ENCODE results near the gene CHRNA4. TPM values are rescaled to one million over a fixed set of nuclear protein-coding genes. Genes with fewer than 3 reads are reported as not detected.

The CHRNA4 gene
- total RNA-seq, 3 donors from 2014 or later = not detected

DNA sequence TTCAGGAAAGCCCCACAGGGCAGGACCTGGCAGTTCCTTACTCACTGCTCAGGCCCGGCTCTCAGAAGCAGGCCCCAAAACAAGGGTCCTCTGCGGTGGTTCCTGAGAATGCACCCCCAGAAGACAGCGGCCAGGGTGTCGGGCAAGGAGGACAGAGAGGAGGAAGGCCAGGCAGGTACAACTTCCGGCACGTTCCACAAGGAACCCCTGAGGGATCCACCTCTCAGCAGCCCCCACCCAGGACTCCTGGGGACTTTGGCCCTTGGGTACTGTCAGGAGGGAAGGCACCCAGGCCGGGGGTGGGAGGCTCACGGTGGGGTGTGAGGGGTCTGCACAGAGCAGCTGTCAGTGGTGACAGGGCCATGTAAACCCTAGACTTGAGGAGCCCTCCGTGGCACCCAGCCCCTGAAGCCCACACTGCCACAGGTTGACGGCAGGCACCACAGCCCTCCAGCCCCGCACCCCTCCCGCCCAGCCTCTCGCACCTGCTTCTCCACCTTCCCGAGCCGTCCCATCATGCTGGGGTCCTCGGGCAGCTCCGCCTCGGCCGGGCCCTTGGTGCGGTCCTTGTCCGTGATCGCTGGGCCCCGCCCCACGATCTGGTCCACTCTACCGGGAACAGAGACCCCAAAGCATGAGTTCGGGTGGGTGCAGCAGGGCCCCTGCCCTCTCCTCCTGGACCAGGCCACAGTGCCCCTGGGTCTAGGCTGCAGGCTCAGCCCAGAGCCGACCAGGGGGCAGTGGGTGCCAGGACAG, 47.0 kb upstream of the CHRNA4 start:
- Histone ChIP-seq H3K36me3 (no peaks in the 10 kb centered on the region), H3K9me3 (no peaks in the 10 kb centered on the region), H3K4me1 (no peaks in the 10 kb centered on the region), H3K4me3 (no peak overlapping the region), H3K27me3 (peaks cover 0 to 48% of the 10 kb centered on the region in 2 donors), H3K27ac (no peak overlapping the region)
- intact Hi-C loops (cut with DNase I; ENCODE audit: low total_unique reads) = loop anchor here (5.0 kb wide), 1 partner anchor 631 kb away; no protein-coding TSS in a partner anchor
- no peak for DNase-seq (ENCODE audit: low spot score in 2 of 2)
- TF ChIP-seq, protein P1, sequence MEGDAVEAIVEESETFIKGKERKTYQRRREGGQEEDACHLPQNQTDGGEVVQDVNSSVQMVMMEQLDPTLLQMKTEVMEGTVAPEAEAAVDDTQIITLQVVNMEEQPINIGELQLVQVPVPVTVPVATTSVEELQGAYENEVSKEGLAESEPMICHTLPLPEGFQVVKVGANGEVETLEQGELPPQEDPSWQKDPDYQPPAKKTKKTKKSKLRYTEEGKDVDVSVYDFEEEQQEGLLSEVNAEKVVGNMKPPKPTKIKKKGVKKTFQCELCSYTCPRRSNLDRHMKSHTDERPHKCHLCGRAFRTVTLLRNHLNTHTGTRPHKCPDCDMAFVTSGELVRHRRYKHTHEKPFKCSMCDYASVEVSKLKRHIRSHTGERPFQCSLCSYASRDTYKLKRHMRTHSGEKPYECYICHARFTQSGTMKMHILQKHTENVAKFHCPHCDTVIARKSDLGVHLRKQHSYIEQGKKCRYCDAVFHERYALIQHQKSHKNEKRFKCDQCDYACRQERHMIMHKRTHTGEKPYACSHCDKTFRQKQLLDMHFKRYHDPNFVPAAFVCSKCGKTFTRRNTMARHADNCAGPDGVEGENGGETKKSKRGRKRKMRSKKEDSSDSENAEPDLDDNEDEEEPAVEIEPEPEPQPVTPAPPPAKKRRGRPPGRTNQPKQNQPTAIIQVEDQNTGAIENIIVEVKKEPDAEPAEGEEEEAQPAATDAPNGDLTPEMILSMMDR (IDR thresholded peaks at IDR 0.05) = no peak
- no peak for TF ChIP-seq POLR2AphosphoS5 (IDR thresholded peaks at IDR 0.05)
- TF ChIP-seq POLR2A (IDR thresholded peaks at IDR 0.05) = no peak

DNA sequence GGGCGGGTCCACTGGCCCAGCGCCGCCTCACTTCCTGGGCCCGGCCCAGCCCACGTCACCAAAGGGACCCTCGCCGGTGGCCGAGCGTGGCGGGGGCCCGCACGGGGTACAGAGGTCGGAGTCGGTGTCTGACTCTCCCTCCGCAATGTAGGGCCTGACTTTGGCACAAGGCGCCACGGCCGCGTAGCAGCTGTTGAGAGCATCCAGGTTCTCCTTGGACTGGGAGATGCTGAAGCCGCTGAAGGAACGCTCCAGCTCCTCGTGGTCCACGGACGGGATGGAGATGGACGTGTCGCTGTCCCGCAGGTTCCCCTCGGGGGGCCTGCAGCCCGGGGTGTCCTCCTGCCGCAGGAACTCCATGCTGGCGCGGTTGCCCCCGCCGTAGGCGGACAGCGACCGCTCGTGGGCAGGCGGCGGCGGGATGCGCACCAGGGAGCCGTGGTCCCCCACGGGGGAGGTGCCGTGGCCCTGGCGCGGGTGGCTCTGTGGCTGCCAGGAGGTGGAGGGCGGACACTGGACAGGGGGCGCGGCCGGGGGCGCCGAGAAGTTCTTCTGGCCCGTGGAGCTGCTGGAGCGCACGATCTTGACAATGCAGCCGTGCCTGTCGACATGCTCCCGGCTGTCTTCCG, 45.6 kb upstream of the CHRNA4 start:
- no peak for DNase-seq (ENCODE audit: low spot score in 2 of 2)
- intact Hi-C loops (cut with DNase I; ENCODE audit: low total_unique reads) = loop anchor here (5.0 kb wide), 1 partner anchor 629 kb away; no protein-coding TSS in a partner anchor
- no peak for TF ChIP-seq POLR2AphosphoS5 (IDR thresholded peaks at IDR 0.05)
- TF ChIP-seq, protein P1 (IDR thresholded peaks at IDR 0.05) = no peak
- no peak for TF ChIP-seq POLR2A (IDR thresholded peaks at IDR 0.05)
- Histone ChIP-seq H3K27ac (no peak overlapping the region), H3K27me3 (peaks cover 0 to 49% of the 10 kb centered on the region in 2 donors), H3K4me1 (no peaks in the 10 kb centered on the region), H3K9me3 (no peaks in the 10 kb centered on the region), H3K36me3 (no peaks in the 10 kb centered on the region), H3K4me3 (no peak overlapping the region)

DNA sequence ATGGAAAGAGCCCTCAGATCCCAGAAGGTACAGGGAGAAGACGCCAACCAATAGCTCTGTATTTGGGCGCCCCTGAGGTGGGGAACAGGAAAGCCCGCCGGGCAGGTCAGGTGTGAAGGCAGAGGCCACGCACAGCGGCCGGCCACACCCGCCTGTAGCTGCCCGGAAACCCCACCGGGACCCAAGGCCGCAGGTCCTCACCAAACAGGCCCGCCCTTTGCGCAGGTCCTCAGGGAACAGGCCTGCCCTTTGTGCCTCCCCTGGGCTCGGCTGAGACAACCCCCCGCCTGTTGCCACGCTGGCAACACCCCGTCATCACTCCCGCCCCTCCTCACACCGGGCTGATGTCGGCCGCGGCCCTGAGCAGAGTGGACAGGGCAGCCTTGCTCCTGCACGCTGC, 44.9 kb upstream of the CHRNA4 start:
- no peaks in the 10 kb centered on the region for H3K4me1 ChIP-seq
- no peaks in the 10 kb centered on the region for H3K36me3 ChIP-seq
- no peaks in the 10 kb centered on the region for H3K9me3 ChIP-seq
- no peak overlapping the region for H3K27ac ChIP-seq
- TF ChIP-seq POLR2A (IDR thresholded peaks at IDR 0.05) (no peak), POLR2AphosphoS5 (IDR thresholded peaks at IDR 0.05) (no peak)
- TF ChIP-seq, protein P1 (IDR thresholded peaks at IDR 0.05) = no peak
- no peak for DNase-seq (ENCODE audit: low spot score in 2 of 2)
- no peak overlapping the region for H3K4me3 ChIP-seq
- H3K27me3 ChIP-seq = peaks cover 0 to 49% of the 10 kb centered on the region in 2 donors
- intact Hi-C loops (cut with DNase I; ENCODE audit: low total_unique reads) = loop anchor here (5.0 kb wide), 1 partner anchor 629 kb away; no protein-coding TSS in a partner anchor

DNA sequence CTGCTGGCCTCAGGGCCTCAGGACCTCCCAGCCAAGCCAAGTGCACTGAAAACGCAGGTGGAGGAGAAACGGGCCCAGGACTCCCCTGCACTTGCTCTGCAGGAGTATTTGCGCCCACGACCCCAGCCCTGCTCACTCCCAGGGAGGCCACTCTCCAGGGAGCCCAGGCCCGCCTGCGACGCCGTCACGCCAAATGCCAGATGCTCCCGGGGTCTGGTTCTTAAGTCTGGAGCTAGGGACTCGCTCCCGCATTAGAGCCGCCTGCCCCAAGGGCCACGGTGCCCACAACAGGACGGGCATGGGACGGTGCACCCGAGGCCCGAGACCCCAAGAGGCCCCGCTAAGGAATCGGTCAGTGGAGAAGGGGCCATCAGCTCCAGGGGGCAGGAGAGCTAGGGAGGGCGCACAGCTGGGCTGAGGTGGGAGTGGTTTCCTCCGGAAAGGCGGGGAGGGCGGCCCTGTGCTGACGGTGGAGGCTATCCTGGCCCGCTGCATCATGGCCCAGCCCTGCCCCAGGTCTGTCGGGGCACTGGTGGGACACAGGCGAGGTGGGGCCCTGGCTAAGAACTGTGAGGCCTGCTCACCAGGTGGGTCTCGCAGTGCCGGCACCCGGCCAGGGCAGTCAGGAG, 44.1 kb upstream of the CHRNA4 start:
- Histone ChIP-seq H3K9me3 (no peaks in the 10 kb centered on the region), H3K36me3 (no peaks in the 10 kb centered on the region), H3K27me3 (peaks cover 0 to 51% of the 10 kb centered on the region in 2 donors), H3K27ac (no peak overlapping the region), H3K4me1 (no peaks in the 10 kb centered on the region), H3K4me3 (no peak overlapping the region)
- intact Hi-C loops (cut with DNase I; ENCODE audit: low total_unique reads) = loop anchor here (5.0 kb wide), 1 partner anchor 628 kb away; no protein-coding TSS in a partner anchor
- TF ChIP-seq, protein P1 (IDR thresholded peaks at IDR 0.05) = no peak
- no peak for DNase-seq (ENCODE audit: low spot score in 2 of 2)
